HG02840 (cell line): Measurements from ENCODE around the gene APBB2.

Experiments
- ATAC-seq: cut with Tn5 transposase; IDR thresholded peaks from one replicate; pipeline ENCODE4 v1.9.1; 2021; ENCODE audit warnings: mild to moderate bottlenecking, moderate library complexity, moderate number of reproducible peaks; ENCODE audit not compliant: unreplicated experiment, low FRiP score

Gene APBB2

GRCh38 chr4:41196633-41197332 lies 17.6 kb downstream of the APBB2 start:
- ATAC-seq: no peak

- ATAC-seq: no peak
Observed at GRCh38 chr4:41192136-41192535, 22.2 kb downstream of the APBB2 start.

DNA sequence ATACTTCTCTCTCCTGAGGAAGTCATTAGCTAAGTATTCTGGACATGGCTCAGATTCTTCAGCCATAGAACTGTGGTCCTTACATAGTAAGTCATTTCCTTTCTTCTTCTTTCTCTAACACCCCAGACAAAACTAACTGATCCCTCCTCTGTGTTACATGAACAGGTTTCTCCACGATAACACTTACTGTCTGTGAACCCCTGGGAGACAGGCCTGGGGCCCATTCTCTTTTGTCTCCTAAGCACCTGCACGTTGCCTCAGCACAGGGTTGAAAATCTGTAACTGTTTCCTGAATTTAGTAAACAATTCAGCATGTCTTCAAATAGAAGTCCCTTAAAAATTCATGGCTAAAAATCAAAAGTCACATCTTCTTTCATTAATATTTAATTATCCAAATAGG lies 24.7 kb downstream of the APBB2 start:
- ATAC-seq: no peak

DNA sequence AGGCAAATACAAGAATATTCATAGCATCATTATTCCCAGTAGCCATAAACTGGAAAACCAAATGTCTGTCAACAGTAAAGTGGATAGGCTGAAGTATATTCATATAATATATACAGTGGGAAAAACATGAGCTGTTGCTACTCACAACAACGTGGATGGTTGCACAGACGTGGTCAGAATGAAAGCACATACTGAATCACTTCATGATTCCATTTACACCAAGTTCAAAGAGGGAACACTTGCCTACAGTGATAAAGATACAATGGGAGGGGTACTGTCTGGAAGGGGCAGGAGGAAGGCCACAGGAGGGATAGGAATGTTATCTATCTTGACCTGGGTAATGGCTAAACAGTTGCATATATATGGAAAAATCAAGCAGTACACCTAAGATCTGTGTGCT lies 25.3 kb downstream of the APBB2 start:
- ATAC-seq: no peak

DNA sequence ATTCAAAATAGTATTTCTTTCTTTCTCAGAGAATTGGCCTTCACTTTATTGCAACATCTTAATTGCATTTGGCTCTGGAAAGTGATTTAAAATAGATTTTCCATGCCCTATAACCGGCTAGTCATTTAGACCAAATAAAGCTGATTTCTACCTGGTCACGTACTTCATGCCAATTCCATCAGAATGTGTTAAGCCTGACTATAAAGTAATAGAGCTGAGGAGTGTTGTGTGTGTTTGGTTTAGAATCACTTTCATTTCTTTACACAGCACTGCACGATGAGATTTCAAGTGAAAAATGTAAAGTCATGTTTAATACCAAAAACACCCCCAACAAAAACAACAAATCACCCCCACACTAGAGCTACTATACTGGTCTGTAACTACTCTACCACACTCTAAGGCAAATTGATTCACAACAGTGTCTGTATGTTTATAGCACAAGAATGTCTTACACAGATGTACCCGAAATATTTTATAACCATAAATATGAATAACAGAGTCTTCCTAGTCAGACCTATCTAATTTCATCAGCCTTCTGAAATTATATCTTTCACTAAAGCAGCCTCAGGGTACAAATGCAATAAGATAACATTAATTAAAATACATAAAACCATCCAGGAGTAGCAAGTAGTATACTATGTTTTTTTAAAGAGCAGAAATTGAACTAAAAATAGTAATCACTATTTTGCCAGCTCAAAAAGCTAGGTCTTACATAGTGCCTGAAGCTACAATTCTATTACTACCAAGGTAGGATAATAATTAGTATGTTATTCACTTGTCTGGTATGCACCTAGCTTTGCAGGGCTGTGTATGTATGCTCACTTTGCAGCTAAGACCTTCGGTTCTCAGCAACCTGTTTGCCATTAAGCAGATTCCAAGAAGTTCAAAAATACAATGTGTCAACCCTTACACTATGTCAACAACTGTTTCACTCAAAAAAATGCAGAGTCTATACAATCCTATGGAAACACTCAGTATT lies 28.4 kb downstream of the APBB2 start:
- no peak for ATAC-seq

- no peak for ATAC-seq
Observed at GRCh38 chr4:41184009-41184408, 30.3 kb downstream of the APBB2 start.

DNA sequence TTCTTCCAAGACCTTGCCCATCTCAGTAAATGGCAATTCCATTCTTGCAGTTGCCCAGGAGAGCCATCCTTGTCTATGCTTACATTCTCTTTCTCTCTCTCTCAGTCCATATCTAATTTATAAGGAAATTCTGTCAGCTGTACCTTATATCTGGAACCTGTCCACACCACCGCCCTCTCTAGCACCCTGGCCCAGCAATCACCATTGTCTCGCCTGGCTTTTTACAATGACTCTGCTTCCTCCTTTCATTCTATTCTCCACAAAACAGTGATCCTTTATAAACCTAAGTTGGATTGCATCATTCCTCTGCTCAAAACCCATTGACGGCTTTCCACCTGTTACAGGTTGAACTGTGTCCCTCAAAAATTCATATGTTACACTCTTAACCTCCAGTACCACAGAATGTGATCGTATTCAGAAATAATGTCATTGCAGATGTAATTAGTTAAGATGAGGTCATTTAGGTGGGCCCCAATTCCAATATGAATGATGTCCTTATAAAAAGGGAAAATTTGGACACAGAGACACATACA lies 31.3 kb downstream of the APBB2 start:
- ATAC-seq: no peak

GRCh38 chr4:41181037-41181436 lies 33.3 kb downstream of the APBB2 start:
- ATAC-seq: no peak

DNA sequence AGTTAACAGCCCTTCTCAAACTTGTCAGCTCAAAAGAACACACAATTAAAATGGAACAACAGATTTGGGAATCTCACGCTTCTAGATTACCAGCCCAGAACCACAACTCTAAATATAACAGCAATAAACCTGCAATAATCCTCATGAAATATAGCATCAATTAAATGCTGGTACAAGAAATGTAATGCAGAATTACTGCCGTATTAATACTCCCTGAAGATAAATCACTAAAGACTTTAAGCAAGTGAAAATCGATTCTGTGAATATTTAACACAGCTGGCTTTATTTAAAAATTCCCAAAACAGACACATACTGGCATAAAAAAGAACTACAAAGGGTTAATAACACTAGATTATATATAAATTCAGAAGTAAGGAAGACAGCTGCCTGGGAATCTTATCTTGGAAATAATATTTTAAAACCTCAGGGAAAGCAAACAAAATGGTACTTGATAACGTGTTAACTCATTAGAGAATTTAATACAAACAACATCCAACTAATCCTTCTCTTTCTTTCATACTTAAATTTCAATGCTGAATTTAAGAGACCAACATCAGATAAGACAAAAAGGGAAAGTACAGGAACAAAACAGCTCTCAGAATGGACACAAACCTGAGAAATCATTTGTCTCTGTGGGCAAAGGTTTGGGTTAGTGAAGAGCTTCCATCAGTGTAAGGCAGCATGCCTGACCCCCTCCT lies 34.7 kb downstream of the APBB2 start:
- no peak for ATAC-seq

DNA sequence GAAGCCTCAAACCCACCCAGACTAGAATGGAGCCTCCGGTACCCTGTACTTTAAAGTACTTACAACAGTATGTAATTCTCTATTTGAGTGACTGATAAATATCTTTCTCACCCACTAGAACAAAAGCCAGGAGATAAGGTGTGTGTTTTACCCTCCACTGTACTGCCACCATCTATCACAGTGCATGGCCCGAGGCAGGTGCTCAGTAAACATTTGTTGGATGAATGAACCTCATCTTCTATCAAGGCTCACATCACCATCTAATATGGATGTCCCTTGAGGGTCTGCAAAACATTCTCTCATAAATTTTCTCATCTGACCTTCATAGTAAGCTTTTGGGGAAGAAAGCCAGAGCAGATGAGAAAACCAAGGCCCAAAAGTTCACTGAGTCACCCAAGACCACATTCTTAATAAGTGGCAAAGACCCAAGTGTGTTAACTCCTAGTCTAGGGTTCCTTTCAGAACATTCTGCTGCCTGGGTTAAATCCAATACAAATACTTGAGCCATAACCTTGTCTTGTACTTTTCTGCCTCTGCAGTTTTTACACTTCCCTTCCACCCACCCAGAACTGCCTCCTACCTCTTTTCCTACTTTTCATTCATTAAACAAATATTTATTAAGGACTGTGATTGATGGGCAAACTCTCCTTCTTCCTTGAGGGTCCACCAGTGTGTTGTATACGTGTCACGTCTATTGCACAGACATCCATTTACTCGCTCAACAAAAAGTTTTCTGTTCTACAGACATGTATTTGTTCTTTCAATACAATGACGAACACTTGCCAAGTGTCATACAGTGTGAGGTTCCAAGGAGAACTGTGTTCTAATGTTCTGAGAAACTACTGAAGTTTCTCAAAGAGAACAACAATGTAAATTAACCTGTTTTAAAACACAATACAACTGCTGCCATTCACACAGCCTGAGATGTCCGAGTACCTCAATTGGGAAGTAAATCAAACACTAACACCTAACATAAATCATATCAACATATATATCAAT lies 35.7 kb downstream of the APBB2 start:
- ATAC-seq: no peak

GRCh38 chr4:41177016-41177415 lies 37.3 kb downstream of the APBB2 start:
- no peak for ATAC-seq

DNA sequence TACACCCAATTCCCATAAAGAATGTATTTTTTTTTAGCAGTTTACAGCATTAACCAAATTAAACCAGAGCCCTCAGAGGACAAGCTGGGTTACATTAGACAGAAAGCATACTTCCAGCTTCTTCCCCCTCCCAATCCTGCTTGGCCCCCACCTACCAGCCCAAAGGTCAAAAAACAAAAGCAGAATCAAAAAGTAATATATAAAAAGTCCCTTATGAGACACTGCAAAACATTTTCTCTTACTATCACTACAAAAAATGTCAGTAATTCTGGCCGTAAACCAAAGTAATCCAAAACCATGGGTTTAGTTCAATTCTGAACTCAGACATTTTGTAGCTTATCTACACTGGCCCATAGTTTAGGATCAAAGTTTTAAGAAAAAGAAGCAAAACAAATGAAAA lies 38.0 kb downstream of the APBB2 start:
- no peak for ATAC-seq

DNA sequence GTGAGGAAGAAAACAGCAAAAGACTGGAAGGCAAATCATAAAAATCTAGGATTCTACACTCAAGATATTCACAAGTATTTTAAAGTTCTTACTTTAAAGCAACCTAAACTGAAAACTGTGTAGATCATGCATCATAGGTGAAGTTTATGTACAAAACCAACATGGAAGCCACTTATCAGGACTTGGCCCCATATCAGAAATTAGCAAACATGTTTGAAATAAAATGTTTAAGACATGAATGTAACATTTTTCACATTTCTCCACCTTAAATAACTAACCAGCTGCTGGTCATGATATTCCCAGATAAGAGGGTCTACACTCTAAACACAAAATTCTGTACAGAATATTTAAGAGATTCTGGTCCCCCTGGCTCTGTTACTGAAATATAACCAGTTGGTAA lies 38.5 kb downstream of the APBB2 start:
- ATAC-seq: no peak

GRCh38 chr4:41174444-41174843 lies 39.9 kb downstream of the APBB2 start:
- ATAC-seq: no peak

- no peak for ATAC-seq
Observed at GRCh38 chr4:41172786-41173185, 41.6 kb downstream of the APBB2 start.

- no peak for ATAC-seq
Observed at GRCh38 chr4:41169256-41169800, 45.0 kb downstream of the APBB2 start.

DNA sequence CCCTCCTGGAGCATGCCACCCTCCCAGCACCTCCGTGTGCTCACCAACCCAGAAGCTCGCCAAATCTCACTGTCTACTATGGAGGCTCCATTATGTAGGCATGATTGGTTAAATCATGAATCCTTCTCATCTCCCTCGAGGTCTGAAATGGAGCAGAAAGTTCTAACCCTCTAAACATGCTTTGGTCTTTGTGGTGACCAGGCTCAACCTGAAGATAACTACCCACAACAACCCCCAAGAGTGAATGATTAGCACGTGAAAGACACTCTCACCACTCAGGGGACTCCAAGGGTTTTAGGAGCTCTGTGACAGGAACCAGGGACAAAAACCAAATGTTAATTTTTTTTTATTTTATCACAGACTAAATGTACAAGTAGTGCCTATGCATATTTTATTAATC lies 47.2 kb downstream of the APBB2 start:
- ATAC-seq: no peak

DNA sequence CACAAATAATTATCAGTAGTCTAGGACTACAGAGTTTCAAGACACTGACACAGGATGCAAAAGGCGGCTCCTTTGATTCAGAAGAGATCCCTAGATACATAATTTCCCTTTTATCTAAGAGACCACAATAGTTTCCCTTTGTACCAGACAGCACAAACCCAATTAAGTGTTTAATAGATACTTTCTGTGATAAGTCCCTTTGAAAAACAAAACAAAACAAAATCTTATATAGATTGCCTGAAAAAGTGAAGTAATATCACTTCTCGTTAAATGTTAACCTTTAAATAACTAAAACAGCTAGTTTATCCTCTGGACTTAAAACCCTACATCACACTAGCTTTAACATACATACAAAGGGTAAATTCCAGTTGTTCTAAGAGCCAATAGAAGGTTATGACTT lies 49.9 kb downstream of the APBB2 start:
- no peak for ATAC-seq

DNA sequence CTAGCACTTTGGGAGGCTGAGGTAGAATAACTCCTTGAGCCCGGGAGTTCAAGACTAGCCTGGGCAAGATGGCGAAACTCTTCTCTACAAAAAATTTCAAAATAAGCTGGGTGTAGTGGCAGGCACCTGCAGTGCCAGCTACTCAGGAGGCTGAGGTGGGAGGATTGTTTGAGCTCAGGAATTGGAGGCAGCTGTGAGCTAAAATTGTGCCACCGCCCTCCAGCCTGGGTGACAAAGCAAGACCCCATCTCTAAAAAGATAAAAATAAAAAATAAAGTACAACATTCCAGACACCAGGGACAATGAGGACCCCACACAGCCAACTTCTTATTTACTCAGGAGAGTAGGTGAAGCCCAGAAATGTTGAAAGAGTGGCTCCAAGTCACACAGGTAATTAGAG lies 53.0 kb downstream of the APBB2 start:
- no peak for ATAC-seq
